GM18861 (cell line): ENCODE data around the gene ANKHD1.
A peak's percentile ranks its signal among the peaks of the same experiment; 100 is the strongest.
"Not testable (repeated sequence)": the region's sequence is repeated elsewhere in the genome, so short reads cannot be mapped to it uniquely, and the experiment has no call there.

ENCODE experiments used
- ATAC-seq: cut with Tn5 transposase; IDR thresholded peaks from one replicate; pipeline ENCODE4 v1.9.1; 2021; ENCODE audit not compliant: unreplicated experiment

Gene ANKHD1

GRCh38 chr5:140563596-140563995 is 162.0 kb downstream of the ANKHD1 start:
- ATAC-seq: no peak

- ATAC-seq: peak; percentile 71
Measured at GRCh38 chr5:140564196-140565023, 162.8 kb downstream of the ANKHD1 start, which contains the start of the genes APBB3 and SLC35A4. Gene APBB3, minus strand, starts transcription at chr5:140564598. Its CDS starts 353 bp downstream, at chr5:140564245. Gene SLC35A4, plus strand, starts transcription at chr5:140564828. Its CDS starts 2,342 bp downstream, at chr5:140567170.

- ATAC-seq: no peak
Measured at GRCh38 chr5:140565024-140565779, 163.6 kb downstream of the ANKHD1 start.

GRCh38 chr5:140565780-140566095 is 164.1 kb downstream of the ANKHD1 start:
- no peak for ATAC-seq

- ATAC-seq: no peak
Measured at GRCh38 chr5:140566665-140567064, 165.0 kb downstream of the ANKHD1 start.

GRCh38 chr5:140567136-140567818 is 165.6 kb downstream of the ANKHD1 start:
- no peak for ATAC-seq

GRCh38 chr5:140567871-140568270 is 166.2 kb downstream of the ANKHD1 start:
- ATAC-seq: no peak

GRCh38 chr5:140568443-140569063 is 166.9 kb downstream of the ANKHD1 start:
- ATAC-seq: no peak

- ATAC-seq: no peak
Measured at GRCh38 chr5:140569197-140569596, 167.6 kb downstream of the ANKHD1 start.

- no peak for ATAC-seq
Measured at GRCh38 chr5:140570058-140570457, 168.4 kb downstream of the ANKHD1 start.

- ATAC-seq: no peak
Measured at GRCh38 chr5:140570488-140570887, 168.9 kb downstream of the ANKHD1 start.

GRCh38 chr5:140571105-140571504 is 169.5 kb downstream of the ANKHD1 start:
- ATAC-seq: no peak

GRCh38 chr5:140573683-140574082 is 172.1 kb downstream of the ANKHD1 start:
- ATAC-seq: no peak

GRCh38 chr5:140574165-140574564 is 172.5 kb downstream of the ANKHD1 start:
- no peak for ATAC-seq

- no peak for ATAC-seq
Measured at GRCh38 chr5:140575309-140575708, 173.7 kb downstream of the ANKHD1 start.

GRCh38 chr5:140576776-140577201 is 175.2 kb downstream of the ANKHD1 start:
- no peak for ATAC-seq

GRCh38 chr5:140579188-140579747 is 177.6 kb downstream of the ANKHD1 start:
- not testable (repeated sequence) for ATAC-seq

- no peak for ATAC-seq
Measured at GRCh38 chr5:140587495-140587894, 185.9 kb downstream of the ANKHD1 start.

- ATAC-seq: no peak
Measured at GRCh38 chr5:140588311-140589070, 186.9 kb downstream of the ANKHD1 start.
